NCI-H2196 treated with DMSO at 0.1 percent for 48 hours (cell line): ENCODE results near the gene HYLS1.
"Not testable (repeated sequence)": the region's sequence is repeated elsewhere in the genome, so short reads cannot be mapped to it uniquely, and the experiment has no call there.

Experiments used
- DNase-seq: peaks from one replicate; lab custom pipeline; 2025; ENCODE audit not compliant: unreplicated experiment; lab: John Stamatoyannopoulos, UW

HYLS1 gene

GRCh38 chr11:125902927-125903710 is 15.7 kb downstream of the HYLS1 start, which contains the start of gene PUS3:
Gene PUS3 (minus strand): TSS chr11:125903206. CDS start chr11:125896284, 6,922 bp downstream.
- peak; percentile 91 for DNase-seq

DNA sequence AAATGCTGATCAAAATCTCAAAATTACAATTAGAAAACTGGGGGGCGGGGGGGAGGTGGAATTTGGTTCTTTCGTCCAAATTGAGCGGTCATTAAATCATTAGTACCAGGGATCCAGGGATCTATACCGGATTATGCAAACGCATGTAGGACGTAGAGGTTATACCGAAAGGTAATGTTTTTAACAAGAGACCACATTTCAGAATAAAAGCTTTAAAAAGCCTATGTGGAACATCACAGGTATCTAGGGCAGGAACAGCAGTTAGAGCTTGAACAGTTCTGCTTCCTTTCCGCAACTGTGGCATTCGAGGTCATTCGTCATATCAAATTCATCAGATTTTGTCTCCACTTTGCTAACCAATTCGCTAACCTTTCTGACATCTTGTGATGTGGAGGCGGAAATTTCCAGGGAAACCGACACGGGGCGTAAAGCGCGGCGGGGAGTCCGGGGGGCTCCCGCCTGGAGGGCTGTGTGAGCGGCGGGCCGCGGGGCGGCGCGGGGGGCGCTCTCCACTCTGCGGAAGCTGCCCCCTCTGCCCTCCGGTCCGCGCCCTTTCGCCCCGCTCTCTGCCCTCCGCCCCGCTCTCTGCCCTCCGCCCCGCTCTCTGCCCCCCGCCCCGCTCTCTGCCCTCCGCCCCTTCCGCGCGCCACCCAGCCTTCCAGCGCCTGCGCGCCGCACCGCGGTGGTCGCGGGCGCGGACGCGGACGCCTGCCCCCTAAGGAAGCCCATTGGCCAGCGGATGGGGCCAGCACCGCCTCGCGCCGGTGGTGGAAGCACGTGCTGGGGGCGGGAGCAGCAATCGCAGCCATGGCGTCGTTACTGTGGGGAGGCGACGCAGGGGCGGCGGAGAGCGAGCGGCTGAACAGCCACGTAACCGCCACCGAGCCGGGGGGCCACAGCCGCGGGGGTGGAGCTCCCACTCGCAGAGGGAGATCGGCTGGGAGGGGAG is 16.5 kb downstream of the HYLS1 start, which contains the start of gene DDX25:
Gene DDX25, plus strand, starts transcription at position 798 of the 949 bp plus-strand sequence. Its CDS starts 10 bp downstream, at position 808.
- DNase-seq: peak; percentile 4

GRCh38 chr11:125904678-125905077 is 17.2 kb downstream of the HYLS1 start:
- no peak for DNase-seq

- DNase-seq: no peak
Measured at GRCh38 chr11:125910226-125910849, 22.9 kb downstream of the HYLS1 start.

DNA sequence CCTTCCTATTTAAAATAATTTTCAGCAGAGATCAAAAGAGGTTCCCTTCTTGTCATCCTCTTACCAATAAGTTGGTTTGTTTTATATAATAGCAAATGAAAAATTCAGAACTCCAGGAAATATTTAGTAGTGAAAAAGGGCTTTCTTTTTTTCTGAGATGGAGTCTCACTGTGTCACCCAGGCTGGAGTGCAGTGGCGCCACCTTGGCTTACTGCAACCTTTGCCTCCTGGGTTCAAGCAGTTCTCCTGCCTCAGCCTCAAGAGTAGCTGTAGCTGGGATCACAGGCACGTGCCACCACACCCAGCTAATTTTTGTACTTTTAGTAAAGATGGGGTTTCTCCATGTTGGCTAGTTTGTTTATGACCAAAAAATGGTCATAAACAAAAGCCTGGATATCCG is 27.1 kb downstream of the HYLS1 start:
- DNase-seq: not testable (repeated sequence)

GRCh38 chr11:125916683-125917347 is 29.3 kb downstream of the HYLS1 start:
- no peak for DNase-seq

DNA sequence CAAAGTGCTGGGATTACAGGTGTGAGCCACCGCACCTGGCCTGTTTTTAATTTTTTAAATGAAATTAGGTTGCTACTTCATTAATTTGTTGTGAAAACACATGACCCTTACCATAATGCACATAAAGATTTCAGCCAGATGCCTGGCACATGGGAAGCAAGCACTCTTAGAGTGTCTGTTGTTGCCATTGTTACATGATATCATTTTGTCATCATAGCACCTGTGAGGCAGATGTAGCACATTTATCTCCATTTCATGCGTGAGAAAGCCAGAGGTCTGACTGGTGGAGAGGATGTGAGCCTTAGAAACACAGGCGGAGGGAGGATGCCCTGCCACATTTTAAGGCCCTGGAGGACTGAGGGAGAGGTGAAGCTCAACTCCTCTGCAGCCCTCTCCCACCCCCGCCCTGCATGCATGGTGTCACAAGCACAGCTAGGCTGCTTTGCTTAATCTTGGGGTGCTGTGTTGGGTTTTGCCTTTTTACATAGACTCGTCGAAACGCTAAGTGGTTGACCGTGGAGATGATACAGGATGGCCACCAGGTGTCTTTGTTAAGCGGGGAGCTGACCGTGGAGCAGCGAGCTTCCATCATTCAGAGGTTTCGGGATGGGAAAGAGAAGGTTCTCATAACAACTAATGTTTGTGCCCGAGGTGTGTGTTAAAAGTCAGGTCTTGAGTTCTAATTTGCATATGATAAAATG is 30.8 kb downstream of the HYLS1 start:
- no peak for DNase-seq

DNA sequence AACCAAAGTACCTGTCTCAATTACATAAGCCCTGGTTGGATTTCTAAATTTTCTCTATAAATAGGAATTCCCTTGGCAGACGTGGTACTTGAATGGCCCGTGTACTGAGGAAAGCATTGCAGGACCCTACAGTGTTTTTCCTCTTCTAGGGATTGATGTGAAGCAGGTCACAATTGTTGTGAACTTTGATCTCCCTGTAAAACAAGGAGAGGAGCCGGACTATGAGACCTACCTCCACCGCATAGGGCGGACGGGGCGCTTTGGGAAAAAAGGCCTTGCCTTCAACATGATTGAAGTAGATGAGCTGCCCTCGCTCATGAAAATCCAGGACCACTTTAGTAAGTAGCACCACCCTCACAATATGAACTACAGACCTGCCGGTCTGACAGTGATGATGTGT is 33.6 kb downstream of the HYLS1 start:
- no peak for DNase-seq

GRCh38 chr11:125922156-125922555 is 34.7 kb downstream of the HYLS1 start:
- DNase-seq: no peak

GRCh38 chr11:125923012-125923579 is 35.6 kb downstream of the HYLS1 start:
- peak; percentile 48 for DNase-seq

GRCh38 chr11:125923633-125924032 is 36.2 kb downstream of the HYLS1 start:
- no peak for DNase-seq

- no peak for DNase-seq
Measured at GRCh38 chr11:125924384-125925007, 37.0 kb downstream of the HYLS1 start.

GRCh38 chr11:125925247-125925740 is 37.8 kb downstream of the HYLS1 start:
- no peak for DNase-seq

- no peak for DNase-seq
Measured at GRCh38 chr11:125925804-125926203, 38.3 kb downstream of the HYLS1 start.

GRCh38 chr11:125926682-125927081 is 39.2 kb downstream of the HYLS1 start:
- DNase-seq: no peak

GRCh38 chr11:125929445-125930075 is 42.1 kb downstream of the HYLS1 start:
- no peak for DNase-seq

GRCh38 chr11:125930076-125930450 is 42.6 kb downstream of the HYLS1 start:
- DNase-seq: no peak

- DNase-seq: no peak
Measured at GRCh38 chr11:125931116-125931515, 43.6 kb downstream of the HYLS1 start.

DNA sequence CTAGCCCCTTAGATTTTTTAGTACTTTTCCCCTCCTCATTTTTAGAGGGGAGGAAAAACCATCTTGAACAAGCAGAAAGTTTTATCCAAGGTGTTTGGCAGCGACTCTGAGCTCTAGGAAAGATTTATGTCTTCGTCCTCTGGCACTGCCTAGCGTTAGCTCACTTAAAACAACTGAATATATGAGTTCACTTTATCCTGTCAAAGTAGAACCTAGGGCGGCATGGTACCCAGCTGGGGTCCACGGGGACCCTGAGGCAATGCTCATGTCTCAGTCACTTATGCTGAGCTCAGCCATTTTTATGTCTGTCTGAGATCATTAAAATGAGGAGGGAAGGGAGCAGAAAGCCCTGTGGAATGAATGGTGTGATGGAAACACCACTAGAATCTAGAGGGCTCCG is 44.2 kb downstream of the HYLS1 start:
- no peak for DNase-seq
